ENCODE measurements around the gene MPZL1.

DNA sequence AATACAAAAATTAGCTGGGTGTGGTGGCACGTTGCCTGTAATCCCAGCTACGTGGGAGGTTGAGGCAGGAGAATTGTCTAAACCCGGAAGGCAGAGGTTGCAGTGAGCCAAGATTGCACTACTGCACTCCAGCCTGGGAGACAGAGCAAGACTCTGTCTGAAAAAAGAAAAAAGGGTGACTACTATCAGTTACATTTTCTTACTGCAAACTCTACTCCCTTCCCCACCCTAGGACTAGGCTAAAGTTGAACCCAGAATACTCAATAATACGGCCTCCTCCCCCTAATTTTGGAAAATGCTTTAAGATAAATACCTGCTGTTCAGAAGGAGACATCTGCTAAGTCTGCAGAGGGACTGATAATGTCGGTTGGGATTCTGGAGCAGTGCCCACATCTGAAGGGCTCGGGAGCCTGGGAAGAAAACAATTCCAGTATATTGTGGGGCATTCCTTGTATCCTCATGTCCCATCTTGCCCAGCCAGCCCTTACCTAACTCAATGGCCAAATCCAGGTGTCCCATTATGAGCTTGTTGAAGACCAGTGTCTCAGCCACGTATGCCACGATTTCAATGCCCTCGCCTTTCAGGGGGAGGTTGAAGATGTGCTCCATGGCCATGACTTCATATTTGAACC lies 102.5 kb downstream of the MPZL1 start:
- TF ChIP-seq CTCF (IDR thresholded peaks at IDR 0.05) (no peak), POLR2A (IDR thresholded peaks at IDR 0.05) (no peak)

Data from testis (tissue), 2 donors.